Omental fat pad (tissue), 4 donors: Measurements from ENCODE around the gene LY86. TPM values are rescaled to one million over a fixed set of nuclear protein-coding genes. Genes with fewer than 3 reads are reported as not detected.

Source experiments
- ATAC-seq: fragments of 150-250 bp; one replicate; pipeline ENCODE4 v1.9.1; 2016; ENCODE audit warnings: mild to moderate bottlenecking, moderate library complexity; ENCODE audit not compliant: low FRiP score
- DNase-seq: peaks from one replicate; pipeline ENCODE4 v3.0.0-alpha.2; 2019; ENCODE audit warnings: low spot score
- total RNA-seq, 4 donors: library from RNA; depleted of rRNA; stranded (reverse); fragments of >200 nt; gene quantifications; one replicate each; pipeline ENCODE4 v1.1.0, GENCODE V29; 2016
- TF ChIP-seq, protein P1 (sequence below), 3 donors: fragments of 450-650 bp; IDR thresholded peaks; one replicate each; pipeline ENCODE4 v1.5.1; 2016 to 2017; ENCODE audit warnings: antibody characterized with exemption in 3 of 3, mild to moderate bottlenecking in 3 of 3, moderate library complexity in 2 of 3

Gene LY86
- total RNA-seq, 4 donors from 2014 or later: 2.7 to 11.6 (median 8.1) TPM

DNA sequence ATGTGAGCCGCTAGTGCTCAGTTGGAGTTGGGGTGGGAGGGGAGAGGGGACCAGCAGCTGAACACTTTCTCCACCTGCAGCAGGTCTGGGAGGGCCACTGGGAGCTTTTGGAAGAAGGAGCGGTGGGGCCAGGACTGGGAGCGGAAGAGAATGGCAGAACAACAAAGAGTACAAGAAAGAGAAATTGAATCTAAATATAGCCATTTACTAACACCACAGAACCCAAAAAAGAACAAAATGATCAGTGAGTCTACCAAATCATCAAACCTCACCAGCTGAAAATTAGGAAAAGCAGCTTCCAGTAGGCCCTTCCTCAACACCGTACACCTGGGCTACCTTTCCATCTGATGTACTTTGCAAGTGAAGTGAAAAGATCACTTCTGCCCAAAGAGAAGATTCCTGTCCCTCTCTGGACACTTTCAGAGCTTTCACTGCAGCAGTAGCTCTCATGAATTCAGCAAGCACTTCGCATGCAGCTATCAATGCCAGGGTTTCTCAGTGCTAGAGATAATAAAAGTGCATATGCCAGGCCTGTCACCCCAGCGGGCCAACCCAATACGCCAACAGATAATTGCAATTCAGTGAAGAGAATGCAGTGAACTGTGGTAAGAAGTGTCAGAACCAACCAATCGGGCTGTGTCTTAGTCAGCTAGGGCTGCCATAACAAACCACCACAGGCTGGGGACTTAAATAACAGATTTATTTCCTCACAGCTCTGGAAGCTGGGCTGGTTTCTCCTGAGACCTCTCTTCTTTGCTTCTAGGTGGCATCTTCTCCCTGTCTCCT is 597 bp downstream of the LY86 start:
- TF ChIP-seq, protein P1, sequence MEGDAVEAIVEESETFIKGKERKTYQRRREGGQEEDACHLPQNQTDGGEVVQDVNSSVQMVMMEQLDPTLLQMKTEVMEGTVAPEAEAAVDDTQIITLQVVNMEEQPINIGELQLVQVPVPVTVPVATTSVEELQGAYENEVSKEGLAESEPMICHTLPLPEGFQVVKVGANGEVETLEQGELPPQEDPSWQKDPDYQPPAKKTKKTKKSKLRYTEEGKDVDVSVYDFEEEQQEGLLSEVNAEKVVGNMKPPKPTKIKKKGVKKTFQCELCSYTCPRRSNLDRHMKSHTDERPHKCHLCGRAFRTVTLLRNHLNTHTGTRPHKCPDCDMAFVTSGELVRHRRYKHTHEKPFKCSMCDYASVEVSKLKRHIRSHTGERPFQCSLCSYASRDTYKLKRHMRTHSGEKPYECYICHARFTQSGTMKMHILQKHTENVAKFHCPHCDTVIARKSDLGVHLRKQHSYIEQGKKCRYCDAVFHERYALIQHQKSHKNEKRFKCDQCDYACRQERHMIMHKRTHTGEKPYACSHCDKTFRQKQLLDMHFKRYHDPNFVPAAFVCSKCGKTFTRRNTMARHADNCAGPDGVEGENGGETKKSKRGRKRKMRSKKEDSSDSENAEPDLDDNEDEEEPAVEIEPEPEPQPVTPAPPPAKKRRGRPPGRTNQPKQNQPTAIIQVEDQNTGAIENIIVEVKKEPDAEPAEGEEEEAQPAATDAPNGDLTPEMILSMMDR (IDR thresholded peaks at IDR 0.05): no peak
- no peak for DNase-seq
- ATAC-seq: no peak

DNA sequence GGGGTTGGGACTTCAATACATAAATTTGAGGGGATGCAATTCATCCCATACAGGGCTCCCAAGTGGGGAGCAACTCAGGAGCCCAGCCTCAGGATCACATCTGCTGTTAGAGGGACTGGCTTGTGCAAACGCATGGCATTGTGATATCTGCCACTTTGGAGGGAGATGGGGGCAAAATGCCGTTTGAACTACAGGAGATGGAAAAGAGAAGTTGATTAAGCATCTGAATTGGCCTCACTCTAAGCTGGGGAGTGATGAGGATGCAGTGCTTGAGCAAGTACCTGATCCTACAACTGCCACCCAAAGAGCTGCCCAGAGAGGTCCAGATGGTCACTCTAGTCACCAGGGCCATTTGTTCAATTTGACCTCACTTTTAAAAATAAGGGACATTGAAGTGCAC is 2.0 kb downstream of the LY86 start:
- ATAC-seq: no peak
- DNase-seq: no peak
- TF ChIP-seq, protein P1 (IDR thresholded peaks at IDR 0.05): no peak

DNA sequence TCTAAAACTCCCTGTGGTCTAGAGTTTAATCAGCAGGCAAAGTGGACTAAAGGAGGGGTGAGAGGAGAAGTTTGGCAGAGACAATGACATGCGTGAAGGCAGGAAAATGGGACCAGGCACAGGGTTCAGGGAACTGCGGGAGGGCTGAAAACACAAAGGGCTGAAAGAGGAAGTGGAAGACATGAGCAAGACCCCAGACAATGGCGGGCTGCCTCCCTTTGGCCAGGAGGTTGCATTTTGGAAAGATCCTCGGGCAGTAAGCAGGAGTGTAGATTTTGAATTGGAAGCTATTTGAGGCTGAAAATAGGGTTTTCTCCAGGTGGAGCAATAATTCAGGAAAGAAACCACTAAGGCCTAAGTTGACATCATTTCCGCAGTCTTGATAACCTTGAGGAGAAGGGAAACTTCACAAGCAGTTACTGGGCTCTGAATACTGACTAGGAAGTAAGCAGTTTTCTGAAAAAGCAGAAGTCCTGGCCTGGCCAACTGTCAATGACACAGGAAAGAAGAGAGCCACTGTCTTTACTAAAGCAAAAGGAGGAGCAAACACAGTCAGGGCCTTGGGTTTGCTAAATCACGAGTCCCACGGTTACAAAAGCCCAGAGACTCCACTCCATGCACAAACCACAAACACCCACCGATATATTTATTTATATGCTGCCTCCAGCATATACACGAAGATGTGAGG is 3.4 kb downstream of the LY86 start:
- no peak for ATAC-seq
- TF ChIP-seq, protein P1 (IDR thresholded peaks at IDR 0.05): no peak
- DNase-seq: no peak

DNA sequence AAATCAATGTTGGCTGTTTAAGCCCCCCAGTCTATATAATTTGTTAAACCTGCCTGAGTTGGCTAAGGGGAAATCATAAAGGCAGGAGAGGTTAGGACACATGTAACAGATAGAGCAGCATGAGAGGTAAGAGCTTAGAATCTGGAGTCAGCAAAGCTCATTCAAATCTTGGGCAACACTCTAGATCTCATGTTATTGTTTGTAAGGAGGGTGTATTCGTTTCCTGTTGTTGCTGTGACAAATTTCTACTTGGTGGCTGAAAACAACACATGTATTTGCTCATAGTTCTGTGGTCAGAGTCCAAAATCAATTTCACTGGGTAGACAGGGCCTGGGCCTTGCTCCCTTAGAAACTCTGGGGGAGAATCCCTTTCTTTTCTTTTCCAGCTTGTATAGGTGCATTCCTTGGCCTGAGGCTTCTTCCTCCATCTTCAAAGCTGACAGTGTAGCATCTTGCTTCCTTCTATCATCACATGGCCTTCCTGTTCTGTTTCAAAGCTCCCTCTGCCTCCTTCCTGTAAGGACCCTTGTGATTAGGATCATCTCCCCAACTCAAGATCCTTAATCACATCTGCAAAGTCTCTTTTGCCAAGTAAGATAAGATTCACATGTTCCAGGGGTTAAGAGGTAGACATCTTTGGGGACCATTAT is 4.4 kb downstream of the LY86 start:
- no peak for ATAC-seq
- no peak for DNase-seq

DNA sequence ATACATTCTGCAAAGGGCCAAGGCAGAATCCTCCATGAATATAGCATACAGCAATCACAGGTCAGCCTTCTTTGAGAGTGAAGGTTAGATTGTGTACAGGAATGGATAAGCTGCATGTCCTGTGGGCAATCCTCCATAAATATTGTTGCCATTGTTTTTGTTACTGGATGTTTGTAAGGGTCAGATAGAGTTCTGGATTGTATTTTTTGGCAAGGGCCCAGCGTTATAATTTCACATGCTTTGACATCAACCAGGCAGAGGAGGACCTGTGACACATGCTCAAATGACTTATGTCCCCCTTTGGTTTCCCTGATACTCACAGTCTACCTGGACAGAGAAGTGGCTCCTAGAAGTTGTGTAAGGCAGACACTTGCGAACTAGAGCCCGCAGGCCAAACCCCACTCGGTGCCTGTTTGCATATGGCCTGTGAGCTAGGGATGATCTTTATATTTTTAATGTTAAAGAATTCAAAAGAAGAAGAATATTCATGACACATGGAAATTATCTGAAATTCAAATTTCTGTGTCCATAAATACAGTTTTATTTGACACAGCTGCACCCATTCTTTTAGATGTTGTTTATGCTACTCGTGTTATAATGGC is 5.4 kb downstream of the LY86 start:
- ATAC-seq: no peak
- DNase-seq: no peak
- TF ChIP-seq, protein P1 (IDR thresholded peaks at IDR 0.05): no peak

More for the DNA sequence above, 4.4 kb downstream of the LY86 start:
- TF ChIP-seq, protein P1 (IDR thresholded peaks at IDR 0.05): no peak

DNA sequence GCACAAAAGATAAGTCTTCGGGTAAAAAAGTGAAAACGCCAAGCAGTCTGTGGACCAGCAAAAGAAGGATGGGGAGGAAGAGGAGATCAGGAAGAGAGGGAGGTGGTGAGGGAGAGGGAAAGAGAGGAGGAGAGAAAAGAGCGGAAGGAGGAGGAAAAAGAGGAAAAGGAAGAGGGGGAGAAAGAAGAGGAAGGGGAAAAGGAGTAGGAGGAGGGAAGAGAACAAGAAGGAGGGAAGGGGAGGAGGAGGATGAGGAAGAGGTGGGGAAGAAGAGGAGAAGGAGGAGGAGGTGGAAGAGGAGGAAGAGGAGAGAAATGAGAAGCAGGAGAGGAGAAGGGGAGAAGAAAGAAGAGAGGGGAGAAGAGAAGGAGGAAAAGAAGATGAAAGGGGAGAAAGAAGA is 6.5 kb downstream of the LY86 start:
- DNase-seq: no peak
- ATAC-seq: no peak

More for the DNA sequence above, 6.5 kb downstream of the LY86 start:
- TF ChIP-seq, protein P1 (IDR thresholded peaks at IDR 0.05): no peak
